ELF-1 (cell line): ENCODE data around the gene LNX1.

Experiments used
- DNase-seq: peaks from one replicate; pipeline ENCODE4 v3.0.0-alpha.2; 2016; ENCODE audit warnings: low read depth, low spot score

Gene LNX1

DNA sequence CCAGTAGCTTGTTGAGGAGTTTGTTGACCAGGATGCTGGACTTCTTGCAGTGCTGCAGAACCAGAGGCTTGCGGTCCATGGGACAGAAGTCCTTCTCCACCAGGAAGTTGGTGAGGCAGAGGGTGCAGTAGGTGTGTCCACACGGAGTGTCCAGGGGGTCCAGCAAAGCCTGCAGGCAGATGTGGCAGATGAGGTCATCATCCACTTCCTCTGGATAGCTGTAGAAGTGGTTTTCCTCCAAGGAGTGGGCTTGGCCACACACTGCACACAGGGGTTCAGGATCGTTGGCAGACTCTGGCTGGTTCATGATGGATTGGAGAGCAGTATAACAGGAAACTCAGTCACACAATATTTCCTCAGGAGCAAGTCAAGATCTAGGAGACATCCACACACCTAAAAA is 17.6 kb downstream of the LNX1 start:
- DNase-seq = no peak

DNA sequence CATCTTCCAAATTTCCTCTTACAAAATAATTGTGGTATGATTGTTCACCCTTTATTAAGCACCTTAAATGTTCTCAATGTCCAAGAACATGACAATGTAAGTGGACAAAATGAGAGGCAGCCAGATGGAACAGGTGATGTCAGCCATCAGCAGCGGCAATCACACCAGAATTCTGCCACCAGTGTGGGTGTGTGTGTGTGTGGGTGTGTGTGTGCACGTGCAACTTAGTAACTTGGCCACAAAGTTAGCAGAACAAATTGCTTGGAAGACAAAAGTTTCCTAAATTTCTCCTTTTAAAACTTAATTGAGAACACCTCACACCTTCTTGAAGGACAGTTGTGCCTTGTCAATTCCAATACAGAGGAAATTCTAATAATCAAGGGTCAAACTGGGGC is 18.7 kb downstream of the LNX1 start:
- DNase-seq = no peak

DNA sequence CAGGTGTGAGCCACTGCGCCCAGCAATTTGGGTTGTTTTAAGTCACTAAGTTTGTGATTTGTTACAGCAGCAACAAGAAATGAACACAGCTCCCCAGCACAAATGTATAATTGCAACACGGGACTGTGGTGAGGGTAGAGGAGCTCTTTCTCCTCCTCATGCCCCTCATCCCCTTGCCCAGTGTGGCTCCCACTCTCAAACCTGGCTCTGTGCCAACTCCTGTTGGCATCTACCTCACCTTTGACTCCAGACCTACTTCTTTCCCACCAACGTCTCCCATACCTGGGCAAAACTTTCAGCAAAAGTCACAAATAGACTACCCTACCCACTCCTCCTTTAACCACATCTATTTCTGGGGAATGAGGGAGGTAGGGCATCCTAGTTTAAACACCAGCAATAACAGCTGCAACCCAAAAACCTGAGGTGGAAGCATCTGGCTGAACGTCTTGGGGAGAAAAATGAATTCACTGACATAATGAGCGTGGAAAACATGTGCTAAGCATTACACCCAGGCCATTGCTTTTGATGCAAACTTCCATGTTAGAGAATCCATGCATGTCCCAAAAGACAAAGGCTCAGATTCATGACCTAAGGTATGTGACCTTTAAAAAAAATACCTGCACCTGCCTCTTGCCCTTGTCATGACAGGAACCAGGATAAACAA is 19.2 kb downstream of the LNX1 start:
- DNase-seq = no peak

DNA sequence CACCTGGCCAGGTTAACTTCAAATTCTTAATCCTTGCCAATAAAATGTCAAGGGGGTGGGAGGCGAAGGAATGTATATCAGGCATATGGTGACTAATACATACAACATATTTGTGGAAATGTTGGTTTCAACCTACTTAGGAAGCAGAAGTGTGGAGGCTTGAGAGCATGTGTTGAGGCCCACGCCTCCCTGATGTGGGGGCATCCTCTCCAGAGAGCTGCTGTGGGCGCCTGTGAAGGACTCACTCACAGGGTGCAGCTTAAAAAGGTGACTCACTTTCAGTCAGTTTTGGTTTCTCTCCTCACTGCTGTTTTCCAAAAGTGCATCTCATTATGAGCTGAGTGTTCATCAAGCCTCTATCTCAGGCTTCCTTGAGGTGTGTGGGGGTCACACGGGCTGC is 27.5 kb downstream of the LNX1 start:
- no peak for DNase-seq

DNA sequence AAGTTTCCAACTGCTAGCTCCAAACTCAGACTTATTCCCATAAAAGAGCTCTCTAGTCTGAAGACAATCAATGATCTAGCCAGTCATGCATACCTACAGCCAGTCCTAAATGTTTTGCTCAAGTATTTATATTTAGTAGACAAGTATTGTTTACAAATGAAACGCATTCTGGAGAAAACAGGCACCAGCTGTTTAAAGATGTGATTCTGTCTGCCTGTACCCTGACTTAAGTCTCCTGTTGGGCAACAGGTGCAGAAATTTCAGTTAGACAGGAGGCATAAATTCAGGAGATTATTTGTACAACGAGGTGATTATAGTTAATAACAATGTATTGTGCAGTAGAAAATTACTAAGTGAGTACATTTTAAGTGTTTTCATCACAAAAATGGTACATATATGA is 28.9 kb downstream of the LNX1 start:
- DNase-seq = no peak

DNA sequence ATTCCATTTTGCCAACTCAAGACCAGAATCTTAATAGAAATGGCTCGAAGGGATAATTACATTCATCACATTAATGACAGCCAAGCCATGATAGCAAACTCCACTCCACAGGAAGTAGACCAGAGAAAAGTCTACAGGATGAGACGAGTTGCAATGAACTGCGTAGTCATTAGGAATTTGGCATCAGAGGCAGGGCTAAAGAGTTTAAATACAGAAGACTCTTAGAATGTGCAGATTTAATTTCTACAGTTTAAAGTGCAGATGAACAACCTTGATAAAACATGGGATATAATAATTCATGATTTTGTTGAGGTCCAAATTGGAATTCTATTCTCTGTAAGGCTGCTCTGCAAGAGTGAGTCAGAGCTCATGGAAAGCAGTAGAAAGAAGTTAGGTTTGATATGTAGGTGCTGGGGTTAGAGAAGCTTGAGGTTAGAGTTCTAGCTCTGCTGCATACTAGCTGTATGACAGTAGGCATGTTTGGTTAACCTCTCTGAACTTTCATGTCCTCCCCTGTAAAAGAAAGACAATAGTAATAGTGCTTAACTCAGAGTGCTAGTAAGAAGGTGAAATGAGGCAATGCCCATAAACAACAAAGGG is 32.2 kb downstream of the LNX1 start:
- no peak for DNase-seq

DNA sequence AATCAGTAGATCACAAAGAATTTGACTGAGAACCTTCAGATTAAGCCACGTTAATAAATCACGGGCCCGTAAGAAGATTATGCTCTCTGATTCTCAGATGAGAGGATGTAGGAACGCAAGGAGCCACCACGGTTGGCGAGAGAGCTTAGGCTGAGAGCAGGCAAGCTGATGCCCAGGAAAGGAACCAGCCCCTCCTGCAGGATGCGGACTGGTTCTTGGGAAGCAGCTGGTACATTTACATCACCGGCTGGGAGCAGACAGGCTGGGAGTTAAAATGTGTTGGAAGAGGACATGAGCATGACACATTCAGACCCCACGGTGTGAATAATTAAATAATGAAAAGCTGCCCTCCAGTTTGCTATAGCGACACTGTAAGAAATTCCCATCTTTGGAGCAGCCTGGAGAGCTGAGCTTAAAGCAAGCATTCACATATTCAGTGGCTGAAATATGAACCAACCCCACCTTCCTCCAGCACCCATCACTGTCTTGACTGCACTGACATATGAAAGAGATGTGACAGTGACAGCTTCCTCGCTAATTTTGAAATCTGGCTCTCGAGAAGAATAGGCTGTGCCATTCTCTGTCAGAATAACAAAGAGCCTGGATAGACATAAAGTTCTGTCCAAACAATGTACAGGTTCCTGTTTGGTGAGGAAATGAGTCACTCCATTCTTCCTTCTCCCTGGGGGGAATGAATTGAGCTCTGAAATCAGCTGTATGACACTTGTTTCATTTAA is 33.1 kb downstream of the LNX1 start:
- no peak for DNase-seq

DNA sequence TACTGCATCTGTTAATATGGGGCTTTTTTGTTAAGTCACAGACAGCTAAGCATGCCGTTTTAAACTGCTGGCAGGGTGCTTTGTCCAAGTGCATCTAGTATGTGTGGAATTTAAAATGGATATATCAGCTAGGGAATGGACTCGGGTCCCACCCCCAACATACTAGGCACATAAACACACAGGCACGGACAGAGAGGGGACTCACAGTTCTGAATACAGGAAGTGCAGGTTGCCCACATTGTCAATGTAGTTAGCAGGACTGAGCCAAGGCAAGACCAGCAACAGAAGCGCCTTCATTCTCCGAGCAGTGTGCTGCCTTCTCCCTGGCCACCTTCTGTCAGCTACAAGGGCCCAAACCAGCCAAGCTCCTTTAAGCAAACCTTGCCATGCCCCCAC is 33.6 kb downstream of the LNX1 start:
- no peak for DNase-seq

DNA sequence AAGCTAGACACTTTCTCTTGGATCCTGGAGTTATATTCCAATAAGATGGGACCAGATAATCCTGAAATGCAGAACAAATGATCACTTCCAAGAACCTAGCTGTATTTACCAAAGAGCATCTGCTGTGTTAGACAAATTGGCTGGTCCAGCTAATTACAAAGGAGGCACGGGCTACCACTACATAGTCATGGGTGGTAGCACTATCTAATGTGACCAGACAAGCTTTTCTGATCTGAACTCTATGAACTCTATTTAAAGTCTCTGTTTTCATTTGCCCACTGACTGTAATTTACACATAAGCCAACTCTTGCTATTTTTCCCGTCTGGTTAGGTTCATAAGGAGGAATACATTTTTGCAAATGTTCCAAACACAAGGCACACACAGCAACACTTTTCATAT is 34.6 kb downstream of the LNX1 start:
- DNase-seq = no peak

DNA sequence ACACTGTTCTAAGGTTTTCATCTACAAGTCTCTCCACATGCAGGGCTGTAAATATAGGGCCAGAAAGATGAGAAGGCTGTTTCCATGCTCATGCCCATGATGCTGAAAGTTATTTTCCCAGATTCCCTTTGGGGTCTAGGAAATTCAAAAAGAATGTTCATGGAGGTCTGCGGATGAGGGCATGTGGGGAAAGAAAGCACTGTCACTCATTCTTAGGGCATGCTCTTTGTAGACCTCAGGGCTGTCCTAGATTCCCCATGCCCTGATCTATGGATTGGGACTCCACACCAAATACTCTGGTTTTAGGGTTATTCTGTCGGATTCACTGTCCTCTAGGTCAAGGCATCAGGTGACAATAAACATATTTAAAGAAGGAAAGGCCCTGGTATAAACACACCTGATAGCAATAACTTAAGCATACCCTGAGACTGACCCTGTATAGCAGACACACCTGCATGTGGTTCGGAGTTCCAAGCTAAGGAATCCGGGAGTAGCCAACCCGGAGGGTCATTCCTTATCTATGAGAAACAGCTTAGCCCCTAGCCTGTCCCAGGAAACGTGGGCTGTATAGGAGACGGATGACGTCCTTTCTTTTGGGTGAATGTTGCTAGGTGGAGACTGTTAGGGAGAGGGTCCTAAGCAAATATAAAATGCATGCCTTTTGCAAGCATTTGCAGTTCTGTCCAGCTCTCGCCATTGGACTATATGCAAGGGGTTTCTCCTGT is 37.6 kb downstream of the LNX1 start:
- DNase-seq = no peak

DNA sequence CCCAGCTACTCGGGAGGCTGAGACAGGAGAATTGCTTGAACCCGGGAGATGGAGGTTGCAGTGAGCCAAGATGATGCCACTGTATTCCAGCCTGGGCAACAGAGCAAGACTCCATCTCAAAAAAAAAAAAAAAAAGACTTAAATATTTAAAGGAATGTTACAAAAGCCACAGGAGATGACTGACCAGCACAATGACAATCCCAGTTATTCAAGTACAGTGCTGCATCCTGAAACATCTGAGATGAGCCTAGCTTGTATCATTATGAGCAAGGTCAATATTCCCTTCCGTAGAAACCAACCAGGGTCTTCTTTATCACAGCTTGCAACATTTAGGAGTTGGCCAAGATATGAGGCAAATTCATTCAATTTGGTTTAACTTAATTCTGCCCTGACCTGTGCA is 38.6 kb downstream of the LNX1 start:
- no peak for DNase-seq

DNA sequence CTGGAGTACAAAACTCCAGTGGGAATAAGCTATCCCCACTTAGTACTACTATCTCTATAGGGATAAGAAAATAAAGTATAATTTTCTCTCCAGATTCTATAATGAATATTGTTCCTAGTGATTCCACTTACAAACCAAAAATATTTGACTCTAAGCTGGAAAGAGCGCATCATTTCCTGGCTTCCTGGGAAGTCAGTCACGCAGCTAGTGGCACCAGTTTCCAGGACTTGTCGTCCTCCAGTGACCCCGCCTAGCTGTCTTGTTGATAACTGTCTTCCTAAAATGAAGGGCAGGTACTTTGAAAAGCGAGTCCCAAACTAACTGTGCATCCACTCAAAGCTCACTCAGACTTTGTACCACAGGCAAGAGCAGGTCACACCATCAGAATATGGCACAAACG is 39.3 kb downstream of the LNX1 start:
- no peak for DNase-seq

DNA sequence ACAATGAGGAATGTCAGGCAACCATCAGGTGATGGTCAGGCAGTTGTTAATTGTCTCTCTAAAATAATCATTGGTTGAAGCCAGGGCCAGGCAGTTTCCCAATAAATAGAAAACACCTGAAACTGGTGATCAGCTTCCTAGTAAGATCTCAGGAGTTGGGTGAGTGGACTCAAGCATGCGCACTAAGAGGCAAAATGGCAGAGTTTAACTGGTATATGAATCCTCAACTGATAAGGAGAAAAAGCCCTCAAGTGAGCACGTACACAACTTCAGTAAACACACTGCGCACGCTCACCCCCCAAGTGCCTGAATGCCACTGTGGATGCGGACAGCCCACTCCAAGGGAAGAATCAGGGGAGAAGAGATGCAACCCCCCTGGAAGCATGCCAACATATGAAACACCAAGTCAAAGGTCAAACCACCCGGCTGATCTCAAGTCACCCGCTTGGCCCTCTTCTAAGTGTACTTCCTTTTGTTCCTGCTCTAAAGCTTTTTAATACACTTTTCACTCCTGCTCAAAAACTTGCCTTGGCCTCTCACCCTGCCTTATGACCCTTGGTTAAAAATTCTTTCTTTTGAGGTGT is 39.9 kb downstream of the LNX1 start:
- no peak for DNase-seq

DNA sequence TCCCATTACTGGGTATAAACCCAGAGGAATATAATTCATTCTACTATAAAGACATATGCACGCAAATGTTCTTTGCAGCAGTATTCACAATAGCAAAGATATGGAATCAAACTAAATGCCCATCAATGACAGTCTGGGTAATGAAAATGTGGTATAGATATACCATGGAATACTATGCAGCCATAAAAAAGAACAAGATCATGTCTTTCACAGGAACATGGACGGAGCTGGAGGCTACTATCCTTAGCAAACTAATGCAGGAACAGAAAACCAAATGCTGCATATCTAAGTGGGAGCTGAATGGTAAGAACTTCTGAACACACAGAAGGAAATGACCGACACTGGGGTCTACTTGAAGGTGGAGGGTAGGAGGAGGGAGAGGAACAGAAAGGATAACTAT is 42.6 kb downstream of the LNX1 start:
- no peak for DNase-seq

DNA sequence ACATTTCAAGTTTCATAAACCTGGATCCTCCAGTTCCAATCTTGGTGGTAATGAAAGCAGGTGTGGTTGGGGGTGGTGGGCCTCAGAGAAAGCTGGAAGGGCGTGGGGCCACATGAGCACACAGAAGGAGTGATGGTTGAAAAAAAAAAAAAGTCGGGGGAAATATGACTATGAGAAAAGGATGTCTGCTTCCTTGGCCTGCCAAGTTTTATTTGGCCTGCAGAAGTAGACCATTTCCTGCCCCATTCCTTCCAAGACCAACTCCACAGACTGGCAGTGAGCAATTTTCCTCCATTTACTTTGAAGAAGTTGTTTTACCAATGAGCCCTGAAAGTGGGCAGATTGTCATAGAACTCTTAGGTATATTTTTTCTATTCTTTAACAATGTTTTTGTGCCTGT is 43.3 kb downstream of the LNX1 start:
- no peak for DNase-seq

DNA sequence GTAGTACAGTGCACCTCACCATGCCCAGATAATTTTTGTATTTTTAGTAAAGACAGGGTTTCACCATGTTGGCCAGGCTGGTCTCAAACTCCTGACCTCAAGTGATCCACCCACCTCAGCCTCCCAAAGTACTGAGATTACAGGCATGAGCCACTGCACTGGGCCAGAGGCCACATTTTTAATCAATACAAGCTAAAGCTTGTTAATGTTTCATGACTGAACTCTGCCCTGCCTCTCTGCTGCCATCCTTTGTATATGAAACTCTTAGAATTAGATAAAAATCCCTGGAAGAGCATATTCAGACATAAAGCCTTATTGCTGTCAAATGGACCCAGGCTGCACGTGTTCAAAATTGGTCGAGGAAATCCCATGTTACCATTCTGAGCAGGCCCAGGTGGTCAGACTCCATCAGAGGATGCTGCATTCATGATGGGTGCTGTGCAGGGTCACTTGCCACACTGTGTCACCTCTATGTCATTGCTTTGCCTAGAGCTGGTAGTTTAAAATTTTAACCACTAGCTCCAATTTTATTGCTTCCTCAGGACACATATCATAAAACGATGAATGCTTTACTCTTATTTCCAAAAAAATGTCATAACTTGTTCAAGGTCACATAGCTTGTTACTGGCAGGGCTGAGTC is 45.2 kb downstream of the LNX1 start:
- DNase-seq = no peak

DNA sequence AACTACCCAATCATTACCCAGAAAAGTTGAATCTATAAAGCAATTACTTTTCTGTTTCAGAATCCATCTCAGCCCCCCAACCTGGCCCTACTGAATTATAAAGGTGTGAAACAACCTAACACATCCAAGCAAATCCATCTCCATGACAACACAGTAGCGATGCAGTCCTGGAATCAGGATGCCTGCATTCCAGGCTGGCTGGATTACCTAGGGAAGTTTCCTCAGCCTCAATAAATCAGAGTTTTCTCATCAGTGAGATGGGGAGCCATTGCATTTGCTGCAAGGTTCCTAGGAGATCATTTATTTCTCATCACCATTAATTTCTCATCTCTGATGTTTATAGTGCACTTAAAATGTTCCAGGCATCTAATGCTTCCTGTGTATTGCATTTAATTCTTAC is 46.0 kb downstream of the LNX1 start:
- no peak for DNase-seq

DNA sequence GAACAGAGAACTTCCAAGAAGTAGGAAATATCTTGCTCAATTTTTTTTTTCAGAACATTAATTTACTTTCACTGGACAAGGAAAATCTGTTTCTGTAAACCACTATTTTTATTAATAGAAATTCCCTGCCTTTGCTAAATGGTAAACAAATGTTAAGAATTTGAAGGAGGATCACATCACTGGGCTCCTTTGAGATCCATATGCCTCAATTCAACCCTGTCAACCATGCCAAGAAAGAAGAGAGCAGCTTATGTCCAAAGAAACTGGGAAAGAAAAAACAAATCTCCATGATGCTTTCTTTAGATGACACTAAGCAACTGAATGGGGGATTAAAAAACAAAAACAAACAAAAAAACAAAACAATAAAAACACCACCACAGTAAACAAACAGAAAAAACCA is 47.7 kb downstream of the LNX1 start:
- DNase-seq = no peak

DNA sequence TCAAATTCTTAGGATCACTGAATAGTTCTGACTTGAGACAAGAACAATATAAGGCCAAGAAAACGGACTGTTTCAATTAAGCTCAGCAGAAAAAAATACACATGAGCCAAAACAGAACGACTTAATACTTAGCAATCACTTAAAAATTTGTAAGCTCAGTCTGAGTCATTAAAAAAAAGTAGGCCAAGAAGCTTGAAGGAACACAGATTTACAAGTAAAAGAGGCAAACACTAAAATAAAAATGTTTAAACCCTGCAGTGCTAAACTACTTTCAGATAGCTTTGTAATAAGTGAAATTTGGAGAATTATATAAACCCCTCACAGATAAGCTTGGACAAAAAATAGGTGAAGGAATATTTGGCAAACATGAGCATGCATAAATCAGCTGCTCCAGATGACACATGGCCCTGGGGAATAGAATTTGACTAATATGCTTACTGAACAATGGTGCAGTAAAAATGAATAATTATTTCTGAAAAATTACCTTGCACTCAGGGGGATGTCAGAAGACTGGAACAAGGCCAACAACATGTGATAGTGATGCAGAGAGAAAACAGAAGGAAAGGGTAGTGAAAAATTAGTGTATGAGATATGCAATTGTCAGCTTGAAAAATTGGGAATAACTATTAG is 49.6 kb downstream of the LNX1 start:
- DNase-seq = no peak

DNA sequence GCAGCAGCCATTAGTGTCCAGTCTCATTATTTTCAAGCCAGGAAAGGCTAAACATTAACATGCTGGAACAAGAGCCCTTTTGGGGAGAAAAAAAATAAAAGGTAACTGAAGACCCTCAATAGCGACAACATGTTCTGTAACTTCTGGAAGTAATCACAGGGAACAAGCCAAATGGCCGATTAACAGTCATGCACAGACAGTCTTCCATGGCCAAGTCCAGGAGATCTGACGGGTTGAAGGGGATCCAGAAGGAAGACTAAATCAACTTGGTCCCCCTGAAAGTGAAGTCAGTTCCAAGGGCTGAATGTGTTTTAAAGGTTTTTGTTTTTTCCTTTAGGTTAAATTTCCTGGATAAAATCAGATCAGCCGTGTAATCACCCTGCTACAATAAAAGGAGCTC is 52.5 kb downstream of the LNX1 start:
- no peak for DNase-seq

DNA sequence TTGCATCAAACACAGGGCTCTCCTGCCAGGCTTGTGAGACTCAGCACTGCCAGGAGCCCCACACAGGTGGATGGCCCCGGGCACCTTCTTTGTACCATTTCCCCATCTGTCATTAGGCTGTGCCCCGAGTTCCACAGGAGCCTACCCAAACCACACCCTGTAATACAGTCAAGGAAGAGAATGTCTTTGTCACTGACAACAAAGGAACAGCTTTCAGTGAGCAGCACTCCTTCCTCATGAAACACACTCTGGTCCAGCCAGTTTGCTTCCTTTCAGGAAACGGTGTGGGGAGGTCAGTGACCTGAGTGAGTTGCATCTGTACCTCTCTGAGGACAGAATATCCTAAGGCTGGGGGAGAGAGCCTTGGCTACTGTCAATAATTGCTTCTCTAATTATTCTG is 53.7 kb downstream of the LNX1 start:
- DNase-seq = peak; percentile 55
